HG02981 (cell line): ENCODE data around the gene ARHGAP26.

Experiments used
- ATAC-seq: cut with Tn5 transposase; IDR thresholded peaks from one replicate; pipeline ENCODE4 v1.9.1; 2021; ENCODE audit warnings: mild to moderate bottlenecking, moderate library complexity; ENCODE audit not compliant: unreplicated experiment

ARHGAP26 gene

DNA sequence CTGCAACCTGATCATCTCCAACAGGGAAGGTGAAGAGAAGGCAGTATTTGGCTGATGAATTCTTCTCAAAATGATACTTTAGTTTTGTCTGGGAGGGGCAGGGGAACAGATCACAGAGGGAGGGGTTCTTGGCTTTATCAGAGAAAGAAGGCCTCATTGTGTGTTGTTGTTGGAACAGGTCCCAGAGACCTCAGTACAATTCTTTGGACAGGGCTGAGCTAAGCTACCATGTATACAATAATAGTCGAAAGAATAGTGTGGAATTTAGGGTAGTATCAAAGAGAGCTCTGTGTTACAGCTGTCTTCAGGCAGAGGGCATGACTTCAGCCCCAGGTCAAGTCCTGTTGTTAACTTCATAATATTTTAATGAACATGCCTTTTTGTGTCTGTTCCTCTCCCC, 39.9 kb downstream of the ARHGAP26 start:
- no peak for ATAC-seq

DNA sequence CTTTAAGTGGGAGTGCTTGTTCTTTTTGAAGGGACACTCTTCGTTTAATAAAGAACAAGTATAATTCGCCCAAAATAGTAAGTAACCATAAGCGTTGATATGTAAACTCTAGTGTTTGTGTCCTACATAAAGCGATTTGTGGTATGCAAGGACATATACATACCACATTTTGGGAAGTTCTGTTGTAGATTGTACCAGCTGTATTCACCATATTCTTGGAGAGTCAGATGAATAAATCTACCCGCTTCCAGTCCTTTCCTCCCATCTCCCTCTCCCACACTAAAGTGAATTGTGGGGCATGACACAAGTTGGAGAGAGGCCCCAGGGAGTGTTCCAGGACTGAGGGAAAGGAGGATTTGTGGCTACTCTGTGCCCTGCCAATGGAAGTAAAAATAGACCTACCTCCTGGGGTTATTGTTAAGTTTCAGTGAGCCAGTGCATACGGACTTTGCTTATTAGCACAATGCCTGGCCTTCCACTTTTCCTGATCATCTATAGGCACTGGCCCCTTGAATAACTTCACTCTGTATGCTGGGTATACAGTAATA, 40.6 kb downstream of the ARHGAP26 start:
- ATAC-seq = no peak

DNA sequence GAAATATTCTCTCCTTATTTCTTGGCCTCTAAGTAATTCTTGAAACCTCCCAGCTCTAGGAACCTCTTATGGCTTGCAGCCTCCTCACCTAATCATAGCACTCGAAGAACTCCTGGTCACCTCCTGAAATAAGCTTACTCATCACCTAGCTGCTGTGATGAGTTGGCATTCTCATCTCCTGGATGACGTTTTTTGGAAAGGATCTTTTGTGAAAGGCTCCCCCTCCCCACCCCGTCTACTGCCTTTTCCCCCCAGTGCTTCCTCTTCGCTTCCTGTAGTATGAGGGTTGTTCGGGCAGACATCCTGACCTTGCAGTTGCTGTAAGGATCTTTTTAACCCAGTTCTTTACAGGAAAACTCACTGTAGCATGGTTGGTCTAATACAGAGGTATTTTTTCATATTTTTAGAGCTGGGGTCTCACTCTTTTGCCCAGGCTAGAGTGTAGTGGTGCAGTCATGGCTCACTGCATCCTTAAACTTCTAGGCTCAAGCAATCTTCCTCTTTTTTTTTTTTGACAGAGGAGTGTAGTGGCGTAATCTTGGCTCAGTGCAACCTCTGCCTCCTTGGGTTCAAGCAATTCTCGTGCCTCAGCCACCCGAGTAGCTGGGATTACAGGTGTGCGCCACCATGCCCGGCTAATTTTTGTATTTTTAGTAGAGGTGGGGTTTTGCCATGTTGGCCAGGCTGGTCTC, 41.8 kb downstream of the ARHGAP26 start:
- no peak for ATAC-seq

DNA sequence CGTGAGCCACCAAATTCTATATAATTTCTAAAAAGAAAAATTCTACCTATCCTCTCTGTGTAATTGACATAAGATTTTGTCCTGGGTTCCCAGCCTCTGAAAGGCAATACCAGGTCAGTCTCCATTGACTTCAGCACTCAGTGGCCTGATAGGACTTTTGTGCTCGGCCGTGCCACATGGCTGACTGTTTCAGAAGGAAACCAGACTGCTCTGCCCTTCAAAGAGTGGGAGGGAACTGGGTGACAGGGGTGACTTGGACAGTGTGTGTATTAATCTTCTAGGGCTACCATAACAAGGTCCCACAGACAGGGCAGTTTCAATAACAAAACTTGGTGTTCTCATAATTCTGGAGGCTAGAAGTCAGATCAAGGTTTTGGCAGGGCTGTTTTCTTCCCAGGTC, 43.0 kb downstream of the ARHGAP26 start:
- ATAC-seq = no peak

DNA sequence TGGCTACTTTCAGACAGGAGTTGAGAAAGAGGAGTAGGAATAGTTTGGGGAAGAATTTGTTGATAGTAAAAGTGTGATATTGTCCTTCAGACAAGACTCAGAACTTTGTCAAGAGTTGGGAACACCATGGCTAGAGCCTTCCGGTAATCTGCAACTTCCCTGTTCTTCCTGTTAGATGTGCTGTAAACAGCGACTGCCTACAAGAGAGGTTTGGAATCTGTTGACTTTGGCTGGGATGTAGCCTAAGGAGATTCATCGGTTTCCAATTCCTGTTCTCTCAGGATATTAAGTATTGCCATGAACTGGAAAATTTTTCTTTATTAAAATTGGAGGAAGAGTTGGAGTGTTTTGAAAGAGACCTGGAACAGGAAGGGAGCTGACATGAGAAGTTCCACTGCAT, 43.9 kb downstream of the ARHGAP26 start:
- ATAC-seq = no peak

DNA sequence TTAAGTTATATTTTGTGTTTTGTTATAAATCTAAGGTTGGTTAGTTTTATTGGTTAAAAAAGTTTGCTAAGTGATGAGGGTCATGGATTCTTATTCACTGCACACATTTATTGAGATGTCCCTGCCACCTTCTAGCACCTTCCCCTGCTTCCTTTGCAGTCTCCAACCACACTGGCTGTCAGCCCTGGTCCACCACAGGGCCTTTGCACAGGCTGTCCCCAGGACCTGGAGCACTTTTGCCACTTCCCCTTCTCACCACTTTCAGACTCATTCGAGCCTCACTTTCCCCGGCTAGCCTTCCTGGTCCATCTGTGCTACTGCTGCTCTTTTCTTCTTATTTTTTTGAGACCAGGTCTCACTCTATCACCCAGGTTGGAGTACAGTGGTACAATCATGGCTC, 45.3 kb downstream of the ARHGAP26 start:
- no peak for ATAC-seq

DNA sequence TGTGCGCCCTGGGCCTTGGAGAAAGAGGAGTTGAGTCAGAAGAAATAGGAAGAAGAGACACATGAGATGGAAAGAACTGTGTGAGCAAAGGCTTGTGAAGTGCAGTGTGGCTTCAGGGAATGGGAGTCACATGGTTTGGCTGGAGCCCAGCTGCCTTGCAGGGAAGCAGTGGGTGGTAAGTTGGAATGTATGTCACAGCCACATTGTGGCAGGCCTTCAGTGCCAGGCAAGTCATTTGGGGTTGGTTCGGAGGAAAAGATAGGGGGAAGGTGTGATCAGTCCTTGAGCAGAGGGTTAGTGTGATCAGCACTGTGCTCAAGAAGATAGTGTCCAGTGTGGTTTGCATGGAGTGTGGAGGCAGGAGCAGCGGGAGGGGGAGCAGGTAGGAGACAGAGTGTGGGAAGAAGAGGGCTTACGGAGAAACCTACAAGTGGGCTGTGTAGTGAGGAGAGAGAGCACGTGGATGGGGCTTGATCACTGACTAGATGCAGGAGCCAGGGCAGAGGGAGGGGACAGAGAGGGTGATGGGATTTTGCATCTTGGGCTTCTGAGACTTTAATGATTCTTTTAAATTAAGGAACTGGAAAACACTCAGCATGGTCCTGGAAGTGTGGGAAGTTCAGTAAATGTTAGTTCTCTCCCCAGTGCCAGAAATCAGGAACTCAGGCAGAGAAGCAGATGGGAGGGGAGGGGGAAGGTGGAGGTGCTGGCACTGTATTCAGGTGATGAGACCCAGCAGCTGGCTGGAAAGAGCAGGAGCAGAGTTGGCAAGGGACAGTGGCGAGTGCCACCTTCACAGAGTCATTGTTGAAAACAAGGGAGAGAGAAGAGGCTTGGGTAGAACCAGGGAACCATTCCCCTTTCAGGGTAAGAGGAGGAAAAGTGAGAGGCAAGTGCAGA, 46.6 kb downstream of the ARHGAP26 start:
- ATAC-seq = no peak

DNA sequence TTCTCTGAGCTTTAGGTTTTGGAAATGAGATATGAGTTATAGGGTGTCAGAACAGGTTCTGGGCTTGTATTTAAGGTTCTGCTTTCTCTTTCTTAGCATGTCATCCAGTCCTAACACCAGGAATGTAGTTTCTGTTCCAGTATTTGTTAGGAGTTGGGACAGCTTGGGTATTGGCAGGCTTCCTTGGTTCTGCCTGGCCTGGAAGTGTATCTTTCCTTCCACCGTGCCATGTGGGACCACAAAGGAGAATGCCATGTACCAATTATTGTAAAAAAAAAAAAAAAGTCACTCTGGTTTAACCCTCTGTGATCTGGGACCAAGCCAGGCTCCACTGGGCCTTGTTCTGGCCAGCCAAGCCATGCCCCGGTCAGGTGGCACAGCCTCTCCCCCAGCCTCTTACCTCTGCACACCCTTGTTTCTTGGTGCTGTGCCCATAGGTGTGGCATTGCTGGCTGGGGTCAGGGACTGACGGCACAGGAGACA, 47.8 kb downstream of the ARHGAP26 start:
- ATAC-seq = no peak

DNA sequence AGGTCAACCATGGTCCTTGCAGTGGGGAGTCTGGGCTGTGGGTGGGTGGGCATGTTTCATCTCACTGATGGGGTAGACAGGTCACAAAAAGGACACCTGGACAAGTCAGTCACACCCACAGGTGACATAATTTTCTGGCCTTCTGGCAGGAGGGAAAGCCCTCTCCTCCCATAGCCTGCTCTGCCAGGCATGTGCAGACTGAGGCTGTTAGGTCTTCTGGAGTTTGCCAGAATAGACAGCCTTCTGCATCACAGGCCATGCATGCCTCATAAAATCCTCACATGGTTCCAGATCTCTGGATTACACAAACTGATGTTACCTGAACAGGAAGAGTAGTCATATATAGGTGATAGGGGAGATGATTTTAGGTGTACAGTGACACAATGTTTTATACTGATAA, 49.1 kb downstream of the ARHGAP26 start:
- no peak for ATAC-seq

DNA sequence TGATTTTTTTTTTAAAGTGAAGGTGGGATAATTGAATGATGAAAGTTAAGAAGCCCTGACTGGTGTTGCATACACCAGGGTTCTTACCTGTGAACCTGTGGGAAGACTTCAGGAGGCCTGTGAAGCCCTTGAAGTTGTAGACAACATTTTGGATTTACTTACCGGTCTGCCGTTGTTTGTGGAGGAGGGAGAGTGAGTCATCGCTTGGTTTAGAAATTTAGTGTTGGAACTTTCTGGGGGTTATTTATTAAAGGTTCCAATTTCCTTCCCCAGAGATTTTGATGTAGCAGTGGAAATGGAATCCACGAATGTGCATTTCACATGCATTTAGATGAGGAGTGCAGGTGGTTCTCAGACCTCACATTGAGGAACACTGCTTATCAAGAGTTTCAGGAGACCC, 49.6 kb downstream of the ARHGAP26 start:
- ATAC-seq = no peak

DNA sequence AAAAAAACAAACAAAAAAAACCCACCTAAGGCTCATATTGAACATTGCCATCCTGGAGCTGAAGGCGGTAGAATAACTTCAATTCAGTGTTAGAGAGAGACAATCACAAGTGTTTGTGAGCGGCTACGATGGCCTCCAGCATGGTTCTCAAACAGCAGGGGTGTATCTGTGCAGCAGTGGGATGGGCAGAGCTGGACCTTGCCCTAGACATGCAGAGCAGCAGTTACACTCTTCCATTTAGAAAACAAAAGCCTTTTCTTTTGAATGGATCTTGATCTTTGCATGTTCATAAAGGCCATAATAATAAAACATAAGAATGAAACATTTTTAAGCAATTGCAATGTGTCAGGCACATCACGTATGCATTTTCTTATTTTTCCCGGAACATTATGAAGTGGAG, 50.3 kb downstream of the ARHGAP26 start:
- ATAC-seq = no peak

DNA sequence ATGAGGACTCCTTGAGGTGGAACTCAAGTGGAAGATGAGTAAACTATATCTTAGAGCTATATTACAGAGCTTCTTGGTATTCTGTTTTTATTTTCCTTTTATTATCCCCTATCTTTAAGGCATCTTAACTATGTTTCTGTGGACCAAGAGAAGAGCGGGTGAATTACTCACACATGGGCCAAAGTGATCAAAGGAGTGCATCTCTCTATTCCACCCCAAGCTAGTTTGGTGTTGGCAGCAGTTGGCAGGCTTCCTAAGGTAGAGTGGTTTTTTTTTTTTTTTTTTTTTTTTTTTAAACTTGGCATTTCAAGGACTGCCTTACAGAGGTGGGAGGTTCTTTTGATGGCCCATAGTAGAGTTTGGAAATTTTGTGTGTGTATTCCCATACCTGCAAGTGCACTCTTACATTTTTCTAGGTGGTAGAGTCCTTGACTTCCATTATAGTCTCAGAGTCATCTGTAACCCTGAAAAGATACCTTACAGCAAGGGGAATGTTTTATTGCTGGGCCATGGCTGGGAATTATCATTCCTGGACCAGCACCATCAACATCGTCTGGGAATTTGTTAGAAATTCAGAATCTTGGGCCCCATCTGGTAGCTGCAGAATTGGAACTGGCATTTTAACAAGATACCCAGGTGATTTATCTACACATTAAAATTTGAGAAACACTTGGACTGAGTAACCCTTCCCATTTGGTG, 51.0 kb downstream of the ARHGAP26 start:
- no peak for ATAC-seq

DNA sequence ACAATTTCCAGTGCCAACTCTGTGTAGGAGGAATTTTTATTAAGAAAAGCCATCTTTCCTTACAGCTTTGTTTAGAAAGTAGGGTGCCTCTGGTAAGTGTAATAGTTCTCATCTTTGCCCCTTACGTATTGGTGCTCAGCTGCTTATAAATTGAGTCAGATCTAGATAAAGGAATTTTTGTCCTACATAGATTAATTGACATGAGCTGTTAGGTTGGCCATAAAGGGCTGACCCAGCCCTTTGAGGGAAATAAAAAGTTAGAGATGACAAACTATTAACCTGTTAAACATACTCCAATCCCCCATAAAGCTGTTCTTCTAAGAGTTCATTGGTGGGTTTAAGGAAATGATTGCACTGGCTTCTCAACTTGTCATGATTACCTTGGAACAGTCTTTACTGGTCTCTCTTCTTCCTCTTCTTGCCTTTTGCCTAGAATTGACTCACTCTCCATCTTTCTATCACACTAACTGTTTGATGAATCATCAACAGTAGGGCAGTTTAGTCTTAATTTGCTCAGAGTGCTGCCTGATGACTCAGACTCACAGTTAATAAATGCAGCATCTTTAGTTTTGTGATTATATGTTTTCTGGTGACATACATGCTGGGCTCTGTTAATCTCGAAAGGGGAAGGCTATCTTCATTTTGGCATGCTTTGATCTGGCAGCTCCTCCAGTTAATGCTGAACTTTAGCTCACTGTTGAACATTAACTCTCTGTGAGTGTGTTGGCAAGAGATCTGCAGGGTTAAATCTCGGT, 51.7 kb downstream of the ARHGAP26 start:
- ATAC-seq = peak; percentile 77

DNA sequence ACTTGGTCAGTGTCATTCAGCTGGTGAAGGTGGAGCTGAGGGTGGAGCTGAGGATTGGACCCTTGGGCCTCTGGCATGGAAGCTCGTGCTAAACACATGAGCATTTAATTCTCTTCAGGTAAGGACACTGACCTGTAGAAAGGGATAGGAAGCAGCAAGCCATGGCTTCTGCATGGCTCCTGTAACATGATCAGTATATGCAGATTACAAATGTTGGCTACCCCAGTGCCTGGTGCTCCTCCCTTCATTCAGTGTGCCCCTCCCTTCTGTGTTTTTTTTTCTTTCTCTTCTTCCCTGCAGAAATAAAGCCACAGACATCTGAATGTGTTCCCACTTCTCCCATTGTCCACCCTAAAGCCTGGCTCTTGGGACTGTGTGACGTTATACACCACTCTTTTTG, 52.9 kb downstream of the ARHGAP26 start:
- ATAC-seq = no peak

DNA sequence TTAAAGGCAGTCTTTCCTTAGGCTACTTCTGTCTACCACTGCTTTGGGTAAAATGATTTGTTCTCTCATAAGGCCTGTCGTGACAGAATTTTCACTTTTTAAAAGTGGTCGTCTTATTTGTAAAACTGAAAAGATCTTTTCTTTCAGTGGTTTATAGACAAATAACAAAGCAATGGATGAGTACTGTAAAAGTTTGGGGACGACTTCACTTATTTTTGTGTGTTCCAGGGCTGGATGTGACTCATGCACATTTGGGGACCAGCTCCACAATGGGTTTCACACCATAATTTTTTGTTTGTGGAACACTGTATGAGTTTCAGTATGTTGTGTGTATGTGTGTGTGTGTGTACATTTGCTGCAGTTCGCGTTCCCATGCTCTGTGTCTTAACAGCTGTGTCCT, 53.6 kb downstream of the ARHGAP26 start:
- ATAC-seq = no peak

DNA sequence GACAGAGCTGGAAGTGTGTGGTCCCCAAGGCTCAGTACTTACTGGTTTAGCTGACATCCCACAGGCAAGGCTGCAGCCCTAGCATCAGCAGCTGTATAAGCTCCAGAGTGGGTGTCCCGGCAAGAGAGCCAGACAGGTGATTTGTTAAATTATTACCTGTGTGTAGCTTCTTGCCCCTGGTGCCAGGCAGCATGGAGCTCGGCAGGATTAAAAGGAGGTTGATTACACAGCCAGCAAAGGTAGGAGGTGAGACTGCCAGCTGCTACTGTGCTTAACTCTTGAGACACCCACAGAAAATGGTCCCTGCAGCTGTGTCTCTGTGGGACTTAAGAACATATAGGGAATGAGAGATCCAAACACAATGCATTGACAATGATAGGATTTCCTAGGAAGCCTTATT, 54.2 kb downstream of the ARHGAP26 start:
- no peak for ATAC-seq

DNA sequence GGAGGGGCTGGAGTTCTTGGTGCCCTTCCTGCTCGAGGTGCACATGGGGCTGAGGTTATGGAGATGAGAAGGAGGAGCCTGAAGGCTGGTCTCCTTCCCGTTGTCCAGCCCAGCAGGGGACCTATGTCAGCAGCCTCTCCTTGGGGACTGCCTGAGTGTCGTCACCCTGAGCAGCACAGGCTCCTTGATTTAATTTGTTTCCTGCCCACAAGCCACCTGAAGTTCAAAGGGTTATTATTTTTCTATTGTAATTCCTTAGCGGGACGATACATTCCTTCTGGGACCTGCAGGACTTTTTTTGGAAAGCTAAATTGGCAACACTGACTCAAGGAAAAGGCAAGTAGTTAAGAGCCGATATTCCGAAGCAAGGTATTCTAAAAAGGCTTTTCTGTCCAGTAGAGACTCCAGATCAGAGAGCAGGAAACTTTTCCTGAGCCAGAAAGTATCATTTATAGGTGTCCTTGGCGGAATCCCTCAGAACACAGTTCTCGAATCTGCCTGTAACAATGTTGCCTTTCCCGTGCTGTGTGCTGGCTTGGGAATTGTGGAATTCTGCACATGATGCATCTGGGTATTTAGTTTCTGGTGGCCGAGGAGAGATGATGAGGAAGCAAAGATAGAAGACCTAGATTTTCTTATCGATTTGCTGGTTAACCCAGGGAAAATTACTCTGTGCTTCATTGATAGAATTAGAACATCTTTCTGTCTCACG, 55.4 kb downstream of the ARHGAP26 start:
- ATAC-seq = no peak

DNA sequence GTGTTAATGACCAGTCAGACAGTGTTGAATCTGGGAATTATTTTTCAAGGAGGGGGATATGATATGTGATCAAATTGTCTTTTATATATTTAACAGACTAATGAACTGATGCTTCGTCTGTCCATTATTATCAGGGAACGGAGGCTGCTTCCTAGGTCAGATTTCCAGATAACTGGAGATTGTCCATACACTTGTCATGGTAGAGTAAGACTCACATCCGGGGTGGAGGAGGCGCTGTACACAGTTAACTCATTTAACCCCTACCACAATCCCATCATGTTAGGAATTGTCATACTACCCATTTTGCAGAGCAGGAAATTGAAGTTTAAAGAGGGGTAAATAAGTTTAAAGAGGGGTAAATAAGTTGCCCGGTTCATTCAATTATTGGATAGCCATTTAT, 55.9 kb downstream of the ARHGAP26 start:
- ATAC-seq = no peak

DNA sequence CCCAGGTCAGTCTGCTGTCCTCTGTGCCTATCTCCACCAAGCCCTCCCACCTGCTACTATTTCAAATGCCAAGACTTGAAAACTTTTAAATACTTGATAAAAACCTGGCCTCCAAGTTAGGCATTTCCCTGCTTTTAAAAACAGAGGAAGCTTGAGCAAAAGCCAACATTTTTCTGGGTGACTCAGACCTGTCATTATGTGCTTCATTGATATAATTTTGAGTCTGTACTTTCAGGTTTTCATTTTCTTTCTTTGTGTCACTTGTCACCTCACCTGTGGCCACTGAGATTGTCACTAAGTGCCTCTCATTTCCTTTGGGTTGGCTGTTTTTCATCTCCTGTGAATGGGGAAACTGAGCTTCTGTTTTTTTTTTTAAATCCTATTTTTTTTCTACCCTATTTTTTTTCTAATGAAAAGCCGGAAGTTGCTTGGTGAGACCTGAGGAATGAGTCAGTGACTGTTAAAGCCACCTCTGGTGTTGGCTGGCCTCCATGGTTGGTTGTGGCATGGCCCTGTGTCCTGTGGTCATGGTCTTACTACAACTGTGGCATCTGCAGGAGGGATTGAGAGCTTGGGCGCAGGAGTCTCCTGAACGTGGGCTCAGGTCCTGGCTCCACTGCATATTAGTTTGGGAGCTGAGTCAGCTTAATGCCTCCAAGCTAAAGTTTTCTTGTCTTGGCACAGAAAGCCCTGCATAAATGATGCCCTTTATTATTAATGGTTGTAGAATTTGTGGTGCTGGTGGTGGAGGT, 56.7 kb downstream of the ARHGAP26 start:
- ATAC-seq = no peak
